HG03342 (cell line): ENCODE data around the gene STRIP1.

Experiments used
- ATAC-seq: cut with Tn5 transposase; IDR thresholded peaks from one replicate; pipeline ENCODE4 v1.9.1; 2021; ENCODE audit warnings: mild to moderate bottlenecking, moderate library complexity; ENCODE audit not compliant: unreplicated experiment

The STRIP1 gene

GRCh38 chr1:110034451-110035235, at the start of gene STRIP1:
TSS of gene STRIP1 (plus strand) at chr1:110034624. CDS start at chr1:110034638, 14 bp downstream.
- ATAC-seq = peak; percentile 84

- ATAC-seq = no peak
These were observed 49.0 kb upstream of the STRIP1 start for GRCh38 chr1:109985247-109986053.

GRCh38 chr1:109986054-109986444, 48.4 kb upstream of the STRIP1 start:
- ATAC-seq = no peak

- ATAC-seq = no peak
These were observed 46.0 kb upstream of the STRIP1 start for GRCh38 chr1:109988349-109988914.

- no peak for ATAC-seq
These were observed 44.7 kb upstream of the STRIP1 start for GRCh38 chr1:109989506-109990301.

GRCh38 chr1:109990302-109990653, 44.1 kb upstream of the STRIP1 start:
- ATAC-seq = no peak

GRCh38 chr1:109991400-109991925, 43.0 kb upstream of the STRIP1 start:
- no peak for ATAC-seq

GRCh38 chr1:109993885-109994284, 40.5 kb upstream of the STRIP1 start:
- no peak for ATAC-seq

- ATAC-seq = no peak
These were observed 39.8 kb upstream of the STRIP1 start for GRCh38 chr1:109994654-109995053.

GRCh38 chr1:109995536-109995935, 38.9 kb upstream of the STRIP1 start:
- ATAC-seq = no peak

- no peak for ATAC-seq
These were observed 37.9 kb upstream of the STRIP1 start for GRCh38 chr1:109996476-109996875.

- no peak for ATAC-seq
These were observed 37.1 kb upstream of the STRIP1 start for GRCh38 chr1:109997204-109997866.

- no peak for ATAC-seq
These were observed 36.6 kb upstream of the STRIP1 start for GRCh38 chr1:109997867-109998229.

- ATAC-seq = no peak
These were observed 31.7 kb upstream of the STRIP1 start for GRCh38 chr1:110002695-110003094.

GRCh38 chr1:110003747-110004428, 30.5 kb upstream of the STRIP1 start:
- peak; percentile 81 for ATAC-seq

- no peak for ATAC-seq
These were observed 29.8 kb upstream of the STRIP1 start for GRCh38 chr1:110004583-110004982.

- no peak for ATAC-seq
These were observed 28.5 kb upstream of the STRIP1 start for GRCh38 chr1:110005971-110006370.

GRCh38 chr1:110006516-110006915, 27.9 kb upstream of the STRIP1 start:
- ATAC-seq = no peak

GRCh38 chr1:110007046-110007830, 27.2 kb upstream of the STRIP1 start:
- ATAC-seq = no peak
